H1 (cell line): ENCODE results near the gene MCAT. TPM values are rescaled to one million over a fixed set of nuclear protein-coding genes. Genes with fewer than 3 reads are reported as not detected.

Experiments
- CTCF ChIA-PET: fragments of 300-600 bp; sonication (Branson Sonifier 250); formaldehyde crosslinking; loops from one replicate; lab custom pipeline; 2021; ENCODE audit not compliant: partially characterized antibody; lab: Charles Lee
- POLR2A ChIA-PET: fragments of 300-600 bp; sonication (Branson Sonifier 250); formaldehyde crosslinking; loops from one replicate; lab custom pipeline; 2021; ENCODE audit warnings: inconsistent platforms; ENCODE audit not compliant: partially characterized antibody; lab: Charles Lee
- DNase-seq, 2 experiments: peaks; one replicate each; pipeline versions ENCODE4 v3.0.0 to v3.0.0-alpha.2; 2010 to 2022; ENCODE audit warnings: low spot score in 2 of 2, low read depth in 1 of 2, mixed read lengths in 1 of 2
- FAIRE-seq: peaks from 2 replicates; lab custom pipeline; 2011; peaks lifted over from hg19 to GRCh38; lab: Jason Lieb, UNC
- H2AFZ ChIP-seq: 2 replicates; pipeline ENCODE4 v1.8.1; 2012; ENCODE audit warnings: low read length, inconsistent platforms
- H2AK5ac ChIP-seq: 2 replicates; pipeline ENCODE4 v1.6.1; 2013; ENCODE audit warnings: low read depth, low read length
- H2BK120ac ChIP-seq: replicated peaks from 2 replicates; pipeline ENCODE3; 2013; ENCODE audit warnings: low read depth, low read length, inconsistent platforms
- H2BK12ac ChIP-seq: 2 replicates; pipeline ENCODE4 v1.6.1; 2013; ENCODE audit warnings: low read depth, low read length
- H2BK15ac ChIP-seq: 2 replicates; pipeline ENCODE4 v1.6.1; 2013; ENCODE audit warnings: low read length
- H2BK20ac ChIP-seq: 2 replicates; pipeline ENCODE4 v1.6.1; 2013; ENCODE audit warnings: low read length
- H2BK5ac ChIP-seq: 2 replicates; pipeline ENCODE4 v1.6.1; 2013; ENCODE audit warnings: low read depth, low read length
- H3K14ac ChIP-seq: 2 replicates; pipeline ENCODE4 v1.6.1; 2013; ENCODE audit warnings: inconsistent platforms; ENCODE audit not compliant: insufficient read length
- H3K18ac ChIP-seq: 2 replicates; pipeline ENCODE4 v1.6.1; 2013; ENCODE audit warnings: low read length; ENCODE audit errors: extremely low read depth
- H3K23ac ChIP-seq: 2 replicates; pipeline ENCODE4 v1.6.1; 2013; ENCODE audit warnings: inconsistent platforms; ENCODE audit not compliant: insufficient read length
- H3K23me2 ChIP-seq: 2 replicates; pipeline ENCODE4 v1.6.1; 2013; ENCODE audit warnings: low read depth, low read length
- H3K27ac ChIP-seq: 2 replicates; pipeline ENCODE4 v1.6.1; 2011; ENCODE audit warnings: low read depth, low read length, inconsistent platforms
- H3K27me3 ChIP-seq, 4 experiments: replicated peaks in 1 of 4; 1 replicate in 1 of 4; 2 replicates in 3 of 4; pipeline versions ENCODE4 v1.6.1 to v1.8.1; 2011 to 2013; ENCODE audit warnings: low read length in 3 of 4, mild to moderate bottlenecking in 3 of 4, inconsistent platforms in 2 of 4, mixed read lengths in 2 of 4, moderate library complexity in 1 of 4; ENCODE audit not compliant: control insufficient read depth in 3 of 4, insufficient read depth in 3 of 4; ENCODE audit errors: extremely low read depth in 1 of 4
- H3K36me3 ChIP-seq, 4 experiments: 2 replicates each; pipeline versions ENCODE4 v1.6.1 to v1.8.1; 2011 to 2013; ENCODE audit warnings: mild to moderate bottlenecking in 4 of 4, low read length in 3 of 4, moderate library complexity in 2 of 4, control low read depth in 1 of 4, inconsistent platforms in 1 of 4; ENCODE audit not compliant: insufficient read depth in 4 of 4, control insufficient read depth in 2 of 4
- H3K4ac ChIP-seq: replicated peaks from 2 replicates; pipeline ENCODE3; 2013; ENCODE audit warnings: low read length, low read depth, mixed read lengths, inconsistent platforms; ENCODE audit not compliant: insufficient read length
- H3K4me1 ChIP-seq, 4 experiments: replicated peaks in 1 of 4; 1 replicate in 1 of 4; 2 replicates in 3 of 4; pipeline versions ENCODE4 v1.6.1 to v1.8.1; 2011 to 2013; ENCODE audit warnings: low read length in 3 of 4, inconsistent platforms in 2 of 4, mixed read lengths in 1 of 4; ENCODE audit not compliant: insufficient read depth in 4 of 4, control insufficient read depth in 3 of 4
- H3K4me2 ChIP-seq, 2 experiments: 2 replicates each; pipeline versions ENCODE4 v1.6.1 to v1.8.1; 2011 to 2013; ENCODE audit warnings: low read depth in 2 of 2, low read length in 2 of 2, control low read depth in 1 of 2, inconsistent platforms in 1 of 2, mild to moderate bottlenecking in 1 of 2; ENCODE audit not compliant: insufficient read depth in 1 of 2
- H3K4me3 ChIP-seq, 4 experiments: fragments of 200-600, 300-600 bp in 1 of 4; sonication (generic), shearing (Covaris generic), sonication (Bioruptor Twin) in 1 of 4; 2 replicates each; pipeline versions ENCODE4 v1.5.1 to v1.8.1; 2011 to 2016; ENCODE audit warnings: low read length in 4 of 4, low read depth in 3 of 4, control low read depth in 2 of 4, inconsistent platforms in 2 of 4, mild to moderate bottlenecking in 2 of 4, mixed read lengths in 1 of 4, moderate library complexity in 1 of 4; ENCODE audit not compliant: insufficient read depth in 2 of 4; ENCODE audit errors: extremely low read depth in 1 of 4
- H3K56ac ChIP-seq: replicated peaks from 2 replicates; pipeline ENCODE3; 2013; ENCODE audit warnings: low read depth, mild to moderate bottlenecking, mixed read lengths, low read length, inconsistent platforms; ENCODE audit not compliant: insufficient read length
- H3K79me1 ChIP-seq: 2 replicates; pipeline ENCODE4 v1.6.1; 2013; ENCODE audit warnings: low read depth, low read length, control low read depth
- H3K79me2 ChIP-seq, 2 experiments: 2 replicates each; pipeline versions ENCODE4 v1.6.1 to v1.8.1; 2012 to 2013; ENCODE audit warnings: low read length in 2 of 2, mild to moderate bottlenecking in 2 of 2, inconsistent platforms in 1 of 2; ENCODE audit not compliant: insufficient read depth in 2 of 2, control insufficient read depth in 1 of 2
- H3K9ac ChIP-seq, 4 experiments: replicated peaks in 1 of 4; 1 replicate in 1 of 4; 2 replicates in 3 of 4; pipeline versions ENCODE4 v1.6.1 to v1.8.1; 2011 to 2013; ENCODE audit warnings: low read depth in 3 of 4, low read length in 3 of 4, control low read depth in 2 of 4, mild to moderate bottlenecking in 2 of 4, moderate library complexity in 2 of 4, inconsistent platforms in 1 of 4; ENCODE audit errors: extremely low read depth in 1 of 4
- H3K9me3 ChIP-seq, 2 experiments: 2 replicates each; pipeline versions ENCODE4 v1.6.1 to v1.8.1; 2012 to 2013; ENCODE audit warnings: mild to moderate bottlenecking in 2 of 2, moderate library complexity in 2 of 2, control low read depth in 1 of 2, inconsistent platforms in 1 of 2, low read depth in 1 of 2, low read length in 1 of 2, mixed read lengths in 1 of 2; ENCODE audit not compliant: insufficient read depth in 2 of 2
- H4K20me1 ChIP-seq, 2 experiments: replicated peaks in 1 of 2; 2 replicates each; pipeline versions ENCODE3 to v1.8.1; 2011 to 2013; ENCODE audit warnings: inconsistent platforms in 2 of 2, low read length in 2 of 2, mild to moderate bottlenecking in 1 of 2; ENCODE audit not compliant: insufficient read depth in 2 of 2, control insufficient read depth in 1 of 2
- H4K5ac ChIP-seq: 2 replicates; pipeline ENCODE4 v1.6.1; 2013; ENCODE audit warnings: low read length, low read depth, mixed read lengths, inconsistent platforms; ENCODE audit not compliant: insufficient read length
- H4K8ac ChIP-seq: 2 replicates; pipeline ENCODE4 v1.8.0; 2013; ENCODE audit warnings: mild to moderate bottlenecking, moderate library complexity, low read length, inconsistent platforms; ENCODE audit not compliant: insufficient read depth; ENCODE audit errors: extremely low read depth
- H4K91ac ChIP-seq: replicated peaks from 2 replicates; pipeline ENCODE3; 2013; ENCODE audit warnings: low read length, mixed read lengths, inconsistent platforms; ENCODE audit not compliant: insufficient read length
- ATF3 ChIP-seq: IDR thresholded peaks from 2 replicates; pipeline ENCODE4 v1.6.1; 2011; ENCODE audit warnings: low read depth, mild to moderate bottlenecking, low read length; ENCODE audit not compliant: insufficient read depth
- BACH1 ChIP-seq: IDR thresholded peaks from 2 replicates; pipeline ENCODE4 v1.6.1; 2012; ENCODE audit warnings: low read length, improper control_type of control experiment
- BCL11A ChIP-seq, 2 experiments: IDR thresholded peaks; one replicate each; pipeline ENCODE4 v1.6.1; 2011; ENCODE audit warnings: low read depth in 2 of 2, low read length in 2 of 2, mild to moderate bottlenecking in 2 of 2
- EP300 ChIP-seq, 2 experiments: IDR thresholded peaks; 1 replicate in 1 of 2; 2 replicates in 1 of 2; pipeline ENCODE4 v1.6.1; 2011 to 2012; ENCODE audit warnings: low read depth in 2 of 2, low read length in 2 of 2, mild to moderate bottlenecking in 2 of 2, borderline replicate concordance in 1 of 2, inconsistent platforms in 1 of 2, moderate library complexity in 1 of 2
- HDAC6 ChIP-seq: IDR thresholded peaks from one replicate; pipeline ENCODE4 v1.7.1; 2012; ENCODE audit warnings: low read depth, mild to moderate bottlenecking, inconsistent platforms, low read length, moderate library complexity
- MAFK ChIP-seq: IDR thresholded peaks from 2 replicates; pipeline ENCODE4 v1.6.1; 2012; ENCODE audit warnings: low read depth, mild to moderate bottlenecking, improper control_type of control experiment, low read length
- RNF2 ChIP-seq: fragments of 200-900, 300-1000 bp; sonication (generic); IDR thresholded peaks from 2 replicates; pipeline ENCODE4 v1.7.1; 2016; ENCODE audit warnings: borderline replicate concordance, low read depth, mild to moderate bottlenecking, antibody characterized with exemption, low read length; ENCODE audit not compliant: poor library complexity, severe bottlenecking; ENCODE audit errors: missing control alignments
- SIN3A ChIP-seq, 2 experiments: IDR thresholded peaks in 1 of 2; conservative IDR thresholded peaks in 1 of 2; 2 replicates each; pipeline ENCODE4 v1.6.1; 2011 to 2012; ENCODE audit warnings: low read length in 2 of 2, improper control_type of control experiment in 1 of 2, low read depth in 1 of 2, mild to moderate bottlenecking in 1 of 2
- SIRT6 ChIP-seq: IDR thresholded peaks from one replicate; pipeline ENCODE4 v1.7.1; 2012; ENCODE audit warnings: low read length, inconsistent platforms
- SP1 ChIP-seq: IDR thresholded peaks from 2 replicates; pipeline ENCODE4 v1.6.1; 2011; ENCODE audit warnings: low read depth, low read length
- SP2 ChIP-seq: IDR thresholded peaks from 2 replicates; pipeline ENCODE4 v1.6.1; 2012; ENCODE audit warnings: mild to moderate bottlenecking, low read length, inconsistent platforms
- SRF ChIP-seq: IDR thresholded peaks from 2 replicates; pipeline ENCODE4 v1.6.1; 2011; ENCODE audit warnings: mild to moderate bottlenecking, low read depth, low read length, moderate library complexity
- WGBS, 2 experiments: shearing (Covaris generic) in 1 of 2; methylation state at CpG; one replicate each; pipeline versions ENCODE4 v1.1.6 to v1.1.7; 2013 to 2015; ENCODE audit warnings: low lambda C conversion rate in 2 of 2, mixed read lengths in 2 of 2, inconsistent platforms in 1 of 2, low coverage in 1 of 2, missing lambda C conversion rate in 1 of 2; ENCODE audit not compliant: insufficient replicate concordance in 2 of 2, insufficient coverage in 1 of 2, insufficient read length in 1 of 2; ENCODE audit errors: extremely low coverage in 1 of 2, missing lambda C conversion rate in 1 of 2; 5-methylcytosine and 5-hydroxymethylcytosine counted together
- polyA plus RNA-seq, 7 experiments: library from polyadenylated mRNA; depleted of rRNA in 3 of 7; stranded (reverse) in 5 of 7; unstranded in 2 of 7; fragments of >200 nt in 5 of 7; fragments of 200-250 nt in 2 of 7; gene quantifications; 1 replicate in 5 of 7; 2 replicates in 1 of 7; 4 replicates in 1 of 7; pipeline versions ENCODE4 v1.2.1 to v1.2.3, GENCODE V29; 2011 to 2013; ENCODE audit warnings: missing spikeins in 2 of 7, mixed read lengths in 2 of 7
- total RNA-seq: library from RNA; stranded (reverse); fragmentation: NEBNext Ultra II Directional; extraction: Animal tissue kit (Norgen Biotek cat#: 25700); gene quantifications from 2 replicates; pipeline ENCODE4 v1.2.1, GENCODE V29; 2021

The MCAT gene
- total and polyA plus RNA-seq, 2 of the 8 experiments (the other 6 are each of a cell fraction or from before 2014, with no cell fraction given) = 15.8 to 17.4 TPM

DNA sequence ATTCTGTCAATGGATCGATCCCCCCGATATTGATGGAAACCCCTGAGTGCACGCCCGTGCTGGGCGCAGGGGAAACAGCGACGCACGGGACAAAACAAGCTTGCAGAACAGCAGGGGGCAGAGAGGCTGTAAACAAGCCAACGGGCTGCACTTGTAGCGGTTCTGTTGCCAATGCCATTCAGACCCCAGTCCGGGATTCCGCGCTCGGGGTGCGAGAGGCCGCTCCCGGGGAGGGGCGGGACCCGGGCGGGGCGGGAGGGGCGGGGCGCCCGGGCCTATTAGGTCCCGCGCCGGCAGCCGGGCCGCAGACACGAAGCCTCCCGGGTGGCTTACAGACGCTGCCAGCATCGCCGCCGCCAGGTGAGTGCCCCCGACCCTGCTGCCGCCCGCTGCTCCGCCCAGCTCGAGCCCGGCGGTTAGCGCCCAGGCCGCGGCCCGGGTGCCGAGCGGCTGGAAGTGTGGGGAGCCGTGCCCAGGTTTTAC, 32.7 kb downstream of the MCAT start, which contains the start of gene BIK:
Gene BIK (plus strand): TSS at position 307 of the 483 bp plus-strand sequence. CDS start 13,273 bp downstream, outside the sequence.
- Histone ChIP-seq H3K79me1 (no peaks in the 10 kb centered on the region; the same call in 1 of the 2 replicates), H3K4me1 (peaks cover 0 to 3% (median 1%) of the 10 kb centered on the region in 4 experiments; a peak in 4 of 7 replicates), H2AK5ac (no peak within 1 kb of the TSS), H3K4ac (no peak within 1 kb of the TSS), H3K14ac (no peak within 1 kb of the TSS), H3K4me3 (peak within 1 kb of the TSS; percentile 56 to 66 (median 62)), H3K4me2 (peak within 1 kb of the TSS; percentile 91 to 97), H3K27me3 (peaks cover 10 to 46% (median 40%) of the 10 kb centered on the region in 4 experiments), H2BK15ac (no peak within 1 kb of the TSS), H4K8ac (peak within 1 kb of the TSS; percentile 14), H3K56ac (no peak within 1 kb of the TSS), H3K23me2 (peaks cover 13% of the 10 kb centered on the region; the same call in 1 of the 2 replicates), H2AFZ (peak within 1 kb of the TSS; percentile 63; the same call in 1 of the 2 replicates), H3K79me2 (no peaks in the 10 kb centered on the region), H3K9ac (peak within 1 kb of the TSS in 3 of 4 experiments; percentile 14 to 40 (median 29); a peak in 4 of 7 replicates), H3K23ac (no peak within 1 kb of the TSS), H4K91ac (no peak within 1 kb of the TSS), H3K9me3 (no peaks in the 10 kb centered on the region), H2BK5ac (no peak within 1 kb of the TSS), H2BK12ac (peak within 1 kb of the TSS; percentile 43; the same call in 1 of the 2 replicates), H4K5ac (peak within 1 kb of the TSS; percentile 4), H3K36me3 (no peaks in the 10 kb centered on the region), H3K18ac (peak within 1 kb of the TSS; percentile 15; the same call in 1 of the 2 replicates), H4K20me1 (peaks cover 3 to 4% of the 10 kb centered on the region in 2 experiments), H3K27ac (no peak within 1 kb of the TSS), H2BK120ac (no peak within 1 kb of the TSS), H2BK20ac (no peak within 1 kb of the TSS)
- 6% methylated on average over 16 of the region's 49 CpGs; no CpG with 5 or more reads in 1 of the 2 experiments for WGBS, 2 experiments
- DNase-seq (no peak), FAIRE-seq (no peak)
- ChIA-PET CTCF (interaction anchor here (0.9 to 3.1 kb wide), 3 partner anchors 38 to 254 kb away, joined by 3 to 9 read pairs (median 3); partner anchors contain the start of gene ARFGAP3), POLR2A (interaction anchor here (0.8 to 1.2 kb wide), 4 partner anchors 12 to 496 kb away, joined by 3 to 4 read pairs (median 3); partner anchors contain the start of genes PACSIN2, POLDIP3 and TTLL12)
- TF ChIP-seq EP300 (IDR thresholded peaks at IDR 0.05; ENCODE audit: borderline replicate concordance in 1 of 2, low read depth in 2 of 2, low read length in 2 of 2) (no peak), RNF2 (peak; percentile 42), ATF3 (no peak), BCL11A (IDR thresholded peaks at IDR 0.05; ENCODE audit: low read depth in 2 of 2, low read length in 2 of 2) (no peak), BACH1 (no peak), MAFK (no peak), SRF (no peak), SP1 (no peak), SP2 (no peak), SIN3A (conservative IDR thresholded peaks at IDR 0.05 in 1 of 2, IDR thresholded peaks at IDR 0.05 in 1 of 2; ENCODE audit: low read depth in 1 of 2, low read length in 2 of 2) (peak in 1 of 2 experiments; percentile 84; a peak in 2 of 4 replicates), HDAC6 (no peak), SIRT6 (no peak)
